Bladder microvascular endothelial cell (primary cell): ENCODE data around the gene ABCD3. TPM values are rescaled to one million over a fixed set of nuclear protein-coding genes. Genes with fewer than 3 reads are reported as not detected.

Experiments
- total RNA-seq: library from RNA; depleted of rRNA; stranded (reverse); fragments of >200 nt; gene quantifications from 2 replicates; pipeline ENCODE4 v1.2.3, GENCODE V29; 2014

Gene ABCD3
- total RNA-seq: 23.2 and 44.9 TPM in 2 replicates

GRCh38 chr1:94417978-94418663, at the start of gene ABCD3:
Gene ABCD3, plus strand, starts transcription at chr1:94418389. Its CDS starts 90 bp downstream, at chr1:94418479.

GRCh38 chr1:94541246-94542087, 123.3 kb downstream of the ABCD3 start, which contains the start of gene F3:
Gene F3, minus strand, starts transcription at chr1:94541759. Its CDS starts 123 bp downstream, at chr1:94541636.

Other genes starting within 250 kb of the ABCD3 start
- gene ARHGAP29, start 180.8 kb upstream of the ABCD3 start, total RNA-seq: 140 and 262 TPM in 2 replicates
- 1.6 and 3.5 TPM in 2 replicates for gene F3, start 123.4 kb downstream of the ABCD3 start, total RNA-seq